Stimulated activated CD8-positive, alpha-beta memory T cell treated with anti-CD3 and anti-CD28 coated beads, Interleukin-15, amount 100 ng/mL, for 24 hours (primary cell): ENCODE results near the gene GJB6.

Source experiments
- DNase-seq: peaks from one replicate; pipeline ENCODE4 v3.0.0-alpha.2; 2020; ENCODE audit warnings: low read depth

Gene GJB6

DNA sequence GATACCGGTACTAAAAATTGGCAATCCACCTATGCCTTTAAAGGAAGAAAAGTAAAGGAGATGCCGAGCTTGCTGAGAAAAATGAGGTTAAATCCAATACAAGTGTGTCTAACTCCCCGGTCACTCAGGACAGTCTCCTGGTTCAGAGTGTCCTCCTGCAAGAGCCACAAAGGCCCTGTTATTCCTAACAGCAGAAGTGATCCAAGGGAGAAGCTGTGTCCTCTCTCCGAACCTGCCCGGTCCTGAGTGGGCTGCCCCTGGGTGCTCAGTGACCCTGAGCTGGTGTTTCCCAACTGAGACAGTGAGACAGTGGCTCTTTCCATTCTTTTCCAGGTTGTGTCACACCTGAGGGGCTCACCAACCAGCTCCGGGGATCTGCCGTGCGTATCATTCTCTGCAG, 4.8 kb downstream of the GJB6 start:
- DNase-seq = no peak

- no peak for DNase-seq
Measured at GRCh38 chr13:20222553-20222952, 9.6 kb downstream of the GJB6 start.

DNA sequence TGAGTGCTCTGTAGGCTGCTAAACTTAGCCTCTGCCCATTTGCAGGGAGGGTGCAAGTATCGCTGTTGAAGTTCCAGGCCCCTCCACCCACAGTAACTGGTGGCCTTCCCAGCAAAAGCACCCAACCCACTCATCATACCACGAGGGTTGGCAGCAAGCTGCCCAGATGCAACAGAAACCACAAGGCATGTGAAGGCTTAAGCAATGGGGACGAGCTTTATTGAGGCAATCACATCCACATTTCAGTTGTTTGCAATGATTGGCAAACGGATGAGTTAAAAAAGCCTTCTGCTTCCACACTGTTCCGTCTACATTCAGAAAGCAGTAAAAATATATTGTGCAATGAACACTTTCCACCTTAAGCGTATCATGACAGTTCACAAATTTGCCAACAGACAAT, 10.3 kb downstream of the GJB6 start:
- no peak for DNase-seq

GRCh38 chr13:20219577-20219976, 12.5 kb downstream of the GJB6 start:
- DNase-seq = no peak

- no peak for DNase-seq
Measured at GRCh38 chr13:20217168-20217567, 15.0 kb downstream of the GJB6 start.

DNA sequence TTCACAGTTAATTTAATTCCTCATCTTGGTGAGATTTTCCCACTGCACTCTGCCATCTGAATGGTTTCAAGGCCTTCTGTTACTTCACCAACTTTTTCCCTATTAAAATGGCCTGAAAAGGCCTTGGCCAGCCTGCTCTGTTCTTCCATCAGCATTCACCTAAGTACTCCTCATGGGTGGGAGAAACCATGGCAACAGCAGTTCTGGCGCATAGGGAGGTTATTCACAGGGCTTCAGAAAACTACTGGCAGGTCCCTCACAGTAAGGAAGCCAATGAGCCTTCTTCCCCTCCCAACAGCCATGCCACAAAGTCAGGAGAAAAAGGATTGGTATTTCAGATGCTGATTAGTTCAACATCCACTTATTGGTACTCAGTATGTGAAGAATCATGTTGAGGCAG, 22.2 kb downstream of the GJB6 start:
- no peak for DNase-seq

- no peak for DNase-seq
Measured at GRCh38 chr13:20206698-20207235, 25.4 kb downstream of the GJB6 start.

DNA sequence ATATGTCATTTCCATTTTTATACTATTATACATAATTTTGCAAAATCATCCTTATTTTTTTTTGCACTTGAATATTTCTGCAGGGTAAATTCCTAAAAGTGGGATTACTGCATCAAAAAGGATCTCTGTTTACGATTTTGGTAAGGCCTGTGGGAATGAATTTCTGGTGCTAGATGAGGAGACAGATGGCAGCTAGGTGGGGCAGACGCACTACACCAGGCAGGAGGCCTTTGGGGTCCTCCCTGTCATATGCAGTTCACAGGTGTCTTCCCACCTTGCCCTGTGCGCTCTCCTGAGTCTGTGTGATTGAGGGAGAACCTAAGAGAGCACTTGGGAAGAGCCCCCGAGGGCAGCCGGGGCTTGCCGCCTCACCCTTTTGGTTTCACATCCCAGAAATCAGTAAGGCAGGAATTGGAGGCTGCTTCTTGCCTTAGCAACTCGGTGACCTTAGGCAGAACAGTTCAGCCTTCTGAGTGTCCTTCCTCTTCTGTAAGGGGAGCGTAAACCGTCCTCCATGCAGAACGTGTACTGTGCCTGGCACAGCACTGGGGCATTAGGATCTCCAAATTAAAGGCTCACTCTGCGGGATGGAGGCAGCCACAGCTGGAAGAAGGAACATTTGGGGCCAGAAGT, 25.9 kb downstream of the GJB6 start:
- DNase-seq = no peak

DNA sequence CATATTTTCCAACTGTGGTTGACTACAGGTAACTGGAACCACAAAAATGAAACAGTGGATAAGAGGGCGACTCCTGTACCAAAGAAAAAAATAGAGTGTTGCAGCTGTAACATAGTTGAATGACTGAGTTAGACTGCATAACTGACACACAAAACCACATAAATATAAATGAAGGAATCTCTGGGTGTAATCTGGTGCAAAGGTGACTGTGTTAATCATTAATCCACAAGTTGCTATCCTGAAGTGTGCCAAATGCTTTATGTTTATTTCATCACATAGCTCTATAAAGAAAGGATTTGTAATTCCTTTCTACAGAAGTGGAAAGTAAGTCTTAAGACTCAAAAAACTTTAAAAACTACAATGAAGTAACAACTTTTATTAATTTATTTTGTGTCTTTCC, 33.3 kb downstream of the GJB6 start:
- DNase-seq = no peak

DNA sequence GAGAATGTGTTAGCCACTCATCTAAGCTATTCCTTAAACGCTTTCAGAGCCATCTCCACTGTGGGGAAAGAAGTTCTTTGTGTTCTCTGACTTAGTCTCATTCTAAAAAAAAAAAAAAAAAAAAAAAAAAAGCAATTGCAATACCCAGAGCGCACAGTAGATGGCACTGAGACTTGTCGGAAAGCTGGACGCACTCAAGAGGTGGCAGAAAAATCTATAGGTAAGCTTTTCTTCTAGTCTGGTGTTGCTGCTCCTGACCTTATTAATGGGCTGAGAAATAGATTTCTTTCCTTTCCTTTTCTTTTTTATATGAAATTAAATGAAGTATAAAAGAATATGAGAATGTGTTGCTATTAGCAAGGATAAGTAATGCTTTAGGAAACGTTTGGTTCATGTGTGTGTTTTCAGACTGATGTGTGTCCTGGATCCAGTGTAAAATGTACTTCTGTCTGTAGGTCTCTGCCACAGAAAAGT, 34.7 kb downstream of the GJB6 start:
- DNase-seq = no peak

GRCh38 chr13:20195801-20196200, 36.3 kb downstream of the GJB6 start:
- DNase-seq = no peak

- no peak for DNase-seq
Measured at GRCh38 chr13:20193907-20194631, 38.0 kb downstream of the GJB6 start.

DNA sequence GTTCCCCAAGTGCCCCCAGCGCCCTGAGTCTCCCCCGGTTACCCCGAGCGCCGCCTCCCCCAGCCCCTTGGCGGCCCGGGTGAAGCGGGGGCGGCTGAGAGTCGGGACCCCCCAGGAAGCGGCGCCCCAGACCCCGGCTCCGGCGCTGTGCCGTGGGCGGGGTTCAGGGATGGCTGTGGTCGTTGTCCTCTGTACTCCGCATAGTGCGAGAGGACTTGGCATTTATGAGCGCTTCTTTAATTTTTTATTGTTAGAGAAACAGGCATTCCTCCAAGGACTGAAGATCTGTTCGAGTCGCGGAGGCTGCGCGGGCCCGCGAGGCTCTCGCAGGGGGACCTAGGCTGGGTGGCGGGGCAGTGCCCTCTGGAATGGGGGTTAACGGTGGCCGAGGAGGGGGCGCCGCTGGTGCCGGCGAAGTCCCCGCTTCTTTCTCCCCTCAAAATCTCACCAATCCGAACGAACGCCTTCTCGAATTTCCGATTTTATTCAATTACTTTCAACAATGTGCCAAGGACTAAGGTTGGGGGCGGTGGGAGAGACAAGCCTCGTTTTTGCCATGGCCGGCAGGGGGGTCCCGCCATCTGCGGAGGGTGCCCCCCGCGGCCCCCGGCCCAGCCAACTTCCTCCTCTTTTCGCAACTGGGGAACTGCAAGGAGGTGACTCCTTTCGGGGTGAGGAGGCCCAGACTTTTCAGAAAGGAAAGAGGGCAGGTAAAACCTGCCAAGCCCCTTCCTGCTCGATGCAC, 38.8 kb downstream of the GJB6 start:
- DNase-seq = no peak

GRCh38 chr13:20192836-20193161, 39.3 kb downstream of the GJB6 start, which contains the start of gene GJB2:
Gene GJB2 (minus strand): TSS chr13:20192938. CDS start chr13:20189581, 3,357 bp downstream.
- no peak for DNase-seq

DNA sequence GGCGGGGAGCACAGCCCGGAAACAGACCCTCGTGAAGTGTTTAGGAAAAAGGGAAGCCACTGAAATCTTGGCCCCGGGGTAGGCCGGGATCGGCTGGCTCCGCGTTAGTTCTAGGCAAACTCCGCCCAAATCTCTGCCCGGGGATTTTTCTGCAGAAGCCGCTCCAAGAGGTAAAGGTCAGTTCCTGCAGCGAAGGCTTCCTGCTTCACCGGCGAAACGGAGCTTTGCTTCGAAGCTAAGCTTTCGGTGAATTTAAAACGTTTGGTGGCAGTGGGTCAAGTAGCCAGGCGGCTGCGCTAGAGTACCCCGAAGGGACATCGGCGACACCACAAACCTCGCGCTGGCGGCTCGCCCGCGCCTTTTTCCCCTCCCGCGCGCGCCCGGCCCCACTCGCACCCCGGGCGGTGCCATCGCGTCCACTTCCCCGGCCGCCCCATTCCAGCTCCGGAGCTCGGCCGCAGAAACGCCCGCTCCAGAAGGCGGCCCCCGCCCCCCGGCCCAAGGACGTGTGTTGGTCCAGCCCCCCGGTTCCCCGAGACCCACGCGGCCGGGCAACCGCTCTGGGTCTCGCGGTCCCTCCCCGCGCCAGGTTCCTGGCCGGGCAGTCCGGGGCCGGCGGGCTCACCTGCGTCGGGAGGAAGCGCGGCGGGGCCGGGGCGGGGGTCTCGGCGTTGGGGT, 39.8 kb downstream of the GJB6 start:
- DNase-seq = no peak

GRCh38 chr13:20191311-20192157, 40.6 kb downstream of the GJB6 start:
- no peak for DNase-seq

DNA sequence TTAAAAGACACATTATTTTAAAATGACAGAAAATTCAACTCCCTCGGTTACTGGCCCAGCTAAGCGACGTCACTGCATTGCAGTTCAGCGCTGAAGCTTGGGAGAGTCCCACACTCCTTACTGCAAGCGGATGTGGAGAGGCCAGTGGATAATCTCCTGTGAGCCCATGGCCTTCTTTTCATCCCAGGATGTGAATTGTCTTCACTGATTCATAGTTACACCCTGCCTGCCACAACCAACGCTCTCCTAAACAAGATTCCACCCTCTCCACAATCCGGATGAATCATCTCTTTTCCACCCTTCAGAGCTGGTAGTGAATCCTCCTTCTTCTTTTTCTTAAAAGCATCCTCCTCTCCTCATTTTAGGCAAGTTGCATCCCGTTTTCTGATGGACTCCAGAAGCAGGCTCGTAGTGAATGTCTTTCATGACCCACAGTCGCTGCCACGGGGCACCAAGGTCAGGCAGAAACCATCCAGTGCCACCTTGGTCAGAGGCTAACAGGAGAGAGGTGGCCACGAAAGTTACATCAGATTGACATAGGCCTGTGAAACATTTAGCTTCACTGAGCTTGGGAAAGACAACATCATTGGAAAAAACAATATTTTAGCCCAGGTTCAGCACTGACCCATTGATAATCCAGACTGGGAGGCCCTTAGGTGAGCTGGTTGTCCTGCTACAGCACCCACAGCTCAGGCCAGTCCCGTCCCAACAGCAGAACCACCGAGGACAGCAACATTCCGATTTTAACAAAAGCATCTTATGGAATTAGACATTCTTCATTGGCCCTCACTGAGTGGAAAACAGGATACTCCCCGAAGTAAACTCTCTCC, 41.4 kb downstream of the GJB6 start:
- no peak for DNase-seq

GRCh38 chr13:20190076-20190475, 42.0 kb downstream of the GJB6 start:
- no peak for DNase-seq

DNA sequence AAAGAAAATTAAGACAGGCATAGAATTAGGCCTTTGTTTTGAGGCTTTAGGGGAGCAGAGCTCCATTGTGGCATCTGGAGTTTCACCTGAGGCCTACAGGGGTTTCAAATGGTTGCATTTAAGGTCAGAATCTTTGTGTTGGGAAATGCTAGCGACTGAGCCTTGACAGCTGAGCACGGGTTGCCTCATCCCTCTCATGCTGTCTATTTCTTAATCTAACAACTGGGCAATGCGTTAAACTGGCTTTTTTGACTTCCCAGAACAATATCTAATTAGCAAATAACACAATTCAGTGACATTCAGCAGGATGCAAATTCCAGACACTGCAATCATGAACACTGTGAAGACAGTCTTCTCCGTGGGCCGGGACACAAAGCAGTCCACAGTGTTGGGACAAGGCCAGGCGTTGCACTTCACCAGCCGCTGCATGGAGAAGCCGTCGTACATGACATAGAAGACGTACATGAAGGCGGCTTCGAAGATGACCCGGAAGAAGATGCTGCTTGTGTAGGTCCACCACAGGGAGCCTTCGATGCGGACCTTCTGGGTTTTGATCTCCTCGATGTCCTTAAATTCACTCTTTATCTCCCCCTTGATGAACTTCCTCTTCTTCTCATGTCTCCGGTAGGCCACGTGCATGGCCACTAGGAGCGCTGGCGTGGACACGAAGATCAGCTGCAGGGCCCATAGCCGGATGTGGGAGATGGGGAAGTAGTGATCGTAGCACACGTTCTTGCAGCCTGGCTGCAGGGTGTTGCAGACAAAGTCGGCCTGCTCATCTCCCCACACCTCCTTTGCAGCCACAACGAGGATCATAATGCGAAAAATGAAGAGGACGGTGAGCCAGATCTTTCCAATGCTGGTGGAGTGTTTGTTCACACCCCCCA, 43.2 kb downstream of the GJB6 start:
- no peak for DNase-seq
